ENCODE results near the gene ZMAT2.

Gene ZMAT2

GRCh38 chr5:140672455-140673186 lies 27.6 kb upstream of the ZMAT2 start:
- DNase-seq (ENCODE audit: low read depth): no peak
- H3K4me3 ChIP-seq (ENCODE audit: low read depth, low read length): no peak overlapping the region

DNA sequence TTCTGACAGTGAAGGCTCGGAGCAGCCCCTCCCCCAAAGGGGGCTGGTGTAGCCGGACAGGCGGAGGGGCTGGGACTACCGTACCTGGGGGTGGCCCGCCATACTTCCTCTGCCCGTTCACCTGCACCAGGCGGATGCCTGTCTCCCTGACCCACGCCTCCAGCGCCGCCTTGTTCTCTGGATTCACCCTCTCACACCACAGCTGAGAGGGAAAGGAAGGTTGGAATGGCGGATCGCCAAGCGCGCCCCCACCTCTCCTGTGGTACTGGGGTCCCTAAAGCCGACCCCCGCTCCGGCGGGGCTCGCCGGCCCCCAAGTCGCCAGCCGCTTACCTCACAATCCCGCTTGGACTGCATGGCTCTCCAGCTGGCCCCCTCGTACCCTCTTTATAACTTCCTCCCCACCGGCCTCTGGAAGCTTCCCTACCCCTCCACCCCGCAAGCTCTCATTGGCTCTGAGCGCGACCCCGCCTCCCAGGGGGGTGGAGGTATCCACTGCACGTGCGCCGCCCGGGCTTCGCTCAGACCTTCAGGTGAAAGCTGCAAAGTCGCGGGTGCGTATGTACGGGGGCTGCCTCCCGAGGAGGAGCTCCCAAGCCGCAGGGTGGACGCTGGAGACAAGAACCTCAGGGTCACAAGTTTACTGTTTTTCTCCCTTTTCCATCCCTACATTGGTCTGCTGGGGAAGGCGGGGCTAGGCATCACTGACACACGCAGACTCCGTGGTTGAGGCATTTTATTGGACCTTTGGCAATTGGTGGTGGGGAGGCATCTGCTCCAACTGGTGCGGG lies 26.9 kb upstream of the ZMAT2 start, which contains the start of gene DND1:
Gene DND1 (minus strand): TSS at position 390 of the 790 bp plus-strand sequence. CDS start 34 bp downstream, at position 356.
- TF ChIP-seq, protein P1, sequence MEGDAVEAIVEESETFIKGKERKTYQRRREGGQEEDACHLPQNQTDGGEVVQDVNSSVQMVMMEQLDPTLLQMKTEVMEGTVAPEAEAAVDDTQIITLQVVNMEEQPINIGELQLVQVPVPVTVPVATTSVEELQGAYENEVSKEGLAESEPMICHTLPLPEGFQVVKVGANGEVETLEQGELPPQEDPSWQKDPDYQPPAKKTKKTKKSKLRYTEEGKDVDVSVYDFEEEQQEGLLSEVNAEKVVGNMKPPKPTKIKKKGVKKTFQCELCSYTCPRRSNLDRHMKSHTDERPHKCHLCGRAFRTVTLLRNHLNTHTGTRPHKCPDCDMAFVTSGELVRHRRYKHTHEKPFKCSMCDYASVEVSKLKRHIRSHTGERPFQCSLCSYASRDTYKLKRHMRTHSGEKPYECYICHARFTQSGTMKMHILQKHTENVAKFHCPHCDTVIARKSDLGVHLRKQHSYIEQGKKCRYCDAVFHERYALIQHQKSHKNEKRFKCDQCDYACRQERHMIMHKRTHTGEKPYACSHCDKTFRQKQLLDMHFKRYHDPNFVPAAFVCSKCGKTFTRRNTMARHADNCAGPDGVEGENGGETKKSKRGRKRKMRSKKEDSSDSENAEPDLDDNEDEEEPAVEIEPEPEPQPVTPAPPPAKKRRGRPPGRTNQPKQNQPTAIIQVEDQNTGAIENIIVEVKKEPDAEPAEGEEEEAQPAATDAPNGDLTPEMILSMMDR (IDR thresholded peaks at IDR 0.05; ENCODE audit: low read depth, low read length, missing control alignments): no peak
- no peak for DNase-seq (ENCODE audit: low read depth)
- no peak within 1 kb of the TSS for H3K4me3 ChIP-seq (ENCODE audit: low read depth, low read length)

More at GRCh38 chr5:140672455-140673186, 27.6 kb upstream of the ZMAT2 start:
- TF ChIP-seq, protein P1 (IDR thresholded peaks at IDR 0.05; ENCODE audit: low read depth, low read length, missing control alignments): no peak

- TF ChIP-seq, protein P1 (IDR thresholded peaks at IDR 0.05; ENCODE audit: low read depth, low read length, missing control alignments): no peak
- no peak for DNase-seq (ENCODE audit: low read depth)
- H3K4me3 ChIP-seq (ENCODE audit: low read depth, low read length): no peak overlapping the region
These were observed 26.0 kb upstream of the ZMAT2 start for GRCh38 chr5:140674211-140674610.

- DNase-seq (ENCODE audit: low read depth): no peak
- TF ChIP-seq, protein P1 (IDR thresholded peaks at IDR 0.05; ENCODE audit: low read depth, low read length, missing control alignments): no peak
- no peak overlapping the region for H3K4me3 ChIP-seq (ENCODE audit: low read depth, low read length)
These were observed 25.6 kb upstream of the ZMAT2 start for GRCh38 chr5:140674629-140675028.

- DNase-seq (ENCODE audit: low read depth): no peak
- TF ChIP-seq, protein P1 (IDR thresholded peaks at IDR 0.05; ENCODE audit: low read depth, low read length, missing control alignments): no peak
- H3K4me3 ChIP-seq (ENCODE audit: low read depth, low read length): no peak overlapping the region
These were observed 22.3 kb upstream of the ZMAT2 start for GRCh38 chr5:140677947-140678346.

- DNase-seq (ENCODE audit: low read depth): no peak
- TF ChIP-seq, protein P1 (IDR thresholded peaks at IDR 0.05; ENCODE audit: low read depth, low read length, missing control alignments): no peak
- no peak overlapping the region for H3K4me3 ChIP-seq (ENCODE audit: low read depth, low read length)
These were observed 21.3 kb upstream of the ZMAT2 start for GRCh38 chr5:140678993-140679392.

Data from GM12864 (cell line).